Epithelial cell of esophagus (primary cell): ENCODE measurements around the gene ZFP69B.

Experiments
- DNase-seq: peaks from one replicate; pipeline ENCODE4 v3.0.0; 2010; ENCODE audit warnings: low read depth
- H3K4me3 ChIP-seq: 2 replicates; pipeline ENCODE4 v1.5.1; 2011; ENCODE audit warnings: mild to moderate bottlenecking, low read length, control low read depth
- CTCF ChIP-seq: IDR thresholded peaks from 2 replicates; pipeline ENCODE4 v1.5.1; 2011; ENCODE audit warnings: low read depth, mild to moderate bottlenecking, low read length, control low read depth, inconsistent platforms; ENCODE audit not compliant: insufficient read depth; ENCODE audit errors: missing control alignments

Gene ZFP69B

DNA sequence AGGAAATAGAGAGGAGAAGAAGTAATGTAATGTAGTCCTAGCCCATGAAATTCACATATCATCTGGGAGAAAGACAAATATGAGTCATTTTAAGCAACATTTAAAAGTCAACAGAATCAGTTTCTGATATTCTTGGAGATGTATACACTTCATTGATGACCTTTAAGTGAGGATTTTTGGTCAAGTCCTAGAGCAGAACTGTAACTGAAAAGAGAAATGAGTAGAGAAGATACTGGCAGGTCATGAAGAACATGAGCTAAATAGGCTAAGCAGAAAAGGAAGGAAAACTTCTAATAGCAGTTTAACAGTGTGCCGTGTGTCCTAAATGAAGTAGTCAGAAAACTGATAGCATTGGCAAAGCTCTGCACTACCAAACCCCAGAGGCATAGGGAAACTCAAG lies 4.6 kb downstream of the ZFP69B start:
- H3K4me3 ChIP-seq, result no peak overlapping the region
- TF ChIP-seq CTCF, result no peak
- DNase-seq, result no peak

GRCh38 chr1:40462956-40463590 lies 12.8 kb downstream of the ZFP69B start:
- DNase-seq, result no peak
- no peak overlapping the region for H3K4me3 ChIP-seq
- no peak for TF ChIP-seq CTCF

GRCh38 chr1:40469327-40469726 lies 19.1 kb downstream of the ZFP69B start:
- H3K4me3 ChIP-seq, result no peak overlapping the region
- DNase-seq, result no peak
- no peak for TF ChIP-seq CTCF

- no peak for DNase-seq
- no peak for TF ChIP-seq CTCF
- H3K4me3 ChIP-seq, result no peak overlapping the region
Observed at GRCh38 chr1:40475268-40475667, 25.0 kb downstream of the ZFP69B start.

- H3K4me3 ChIP-seq, result peak within 1 kb of the TSS; percentile 73
- peak; percentile 55 for DNase-seq
- TF ChIP-seq CTCF, result no peak
Observed at GRCh38 chr1:40476924-40477677, 26.8 kb downstream of the ZFP69B start, which contains the start of gene ZFP69. Gene ZFP69, plus strand, starts transcription at chr1:40477290. Its CDS starts 2,072 bp downstream, at chr1:40479362.

GRCh38 chr1:40477678-40478053 lies 27.4 kb downstream of the ZFP69B start:
- no peak for TF ChIP-seq CTCF
- peak overlapping the region; percentile 73 for H3K4me3 ChIP-seq
- DNase-seq, result peak; percentile 21
